Gastrocnemius medialis (tissue), 4 donors: ENCODE results near the gene TMEM221. TPM values are rescaled to one million over a fixed set of nuclear protein-coding genes. Genes with fewer than 3 reads are reported as not detected.
A peak's percentile ranks its signal among the peaks of the same experiment; 100 is the strongest.

Source experiments
- ATAC-seq, 2 donors: fragments of 150-250 bp; one replicate each; pipeline ENCODE4 v1.9.1; 2016
- DNase-seq, 2 donors: peaks; one replicate each; pipeline ENCODE4 v3.0.0-alpha.2; 2019
- H3K27ac ChIP-seq, 4 donors: fragments of 200-600 bp; sonication (generic); 1 replicate in 1 of 4; 2 replicates in 3 of 4; pipeline ENCODE4 v1.5.1; 2016 to 2018; ENCODE audit warnings: mild to moderate bottlenecking in 2 of 4, moderate library complexity in 1 of 4
- H3K27me3 ChIP-seq, 3 donors: fragments of 200-600 bp; sonication (generic) in 2 of 3; 1 replicate in 1 of 3; 2 replicates in 2 of 3; pipeline versions ENCODE4 v1.5.1 to v1.6.0; 2016 to 2019; ENCODE audit warnings: mild to moderate bottlenecking in 1 of 3, moderate library complexity in 1 of 3
- H3K36me3 ChIP-seq, 2 donors: fragments of 200-600 bp; sonication (generic) in 1 of 2; one replicate each; pipeline ENCODE4 v1.5.1; 2017 to 2018
- H3K4me1 ChIP-seq, 2 donors: fragments of 200-600 bp; sonication (generic) in 1 of 2; one replicate each; pipeline ENCODE4 v1.5.1; 2016 to 2017; ENCODE audit warnings: mild to moderate bottlenecking in 2 of 2
- H3K4me3 ChIP-seq, 4 donors: fragments of 200-600 bp; sonication (generic) in 3 of 4; 1 replicate in 1 of 4; 2 replicates in 3 of 4; pipeline ENCODE4 v1.5.1; 2016 to 2019; ENCODE audit warnings: mild to moderate bottlenecking in 2 of 4
- H3K9me3 ChIP-seq, 3 donors: fragments of 200-600 bp; sonication (generic) in 2 of 3; 1 replicate in 1 of 3; 2 replicates in 2 of 3; pipeline ENCODE4 v1.5.1; 2016 to 2019
- POLR2A ChIP-seq, 2 donors: fragments of 450-650 bp; IDR thresholded peaks; one replicate each; pipeline ENCODE4 v1.6.1; 2017; ENCODE audit warnings: antibody characterized with exemption in 2 of 2, mild to moderate bottlenecking in 2 of 2, moderate library complexity in 2 of 2
- in situ Hi-C, 4 donors: fragments of 200-750 bp; cut with MboI; loops; one replicate each; pipeline versions ENCODE4 v1.15.0 to v1.8.0; 2017; ENCODE audit warnings: low sequenced_read_pairs in 4 of 4
- intact Hi-C: fragments of 100-400 bp; cut with DNase I; formaldehyde crosslinking; loops from one replicate; pipeline ENCODE4 v1.15.1; 2023; ENCODE audit warnings: low total_unique reads
- total RNA-seq, 4 donors: library from RNA; depleted of rRNA; stranded (reverse); fragments of >200 nt; gene quantifications; one replicate each; pipeline versions ENCODE4 v1.1.0 to v1.2.3, GENCODE V29; 2016
- TF ChIP-seq, protein P1 (sequence below), 5 experiments: fragments of 450-650 bp in 3 of 5; fragments of 200-600 bp in 2 of 5; sonication (generic) in 2 of 5; IDR thresholded peaks in 4 of 5; conservative IDR thresholded peaks in 1 of 5; 1 replicate in 4 of 5; 2 replicates in 1 of 5; pipeline ENCODE4 v1.5.1; 2016 to 2019; ENCODE audit warnings: antibody characterized with exemption in 5 of 5, mild to moderate bottlenecking in 3 of 5, moderate library complexity in 3 of 5

TMEM221 gene
- total RNA-seq, 4 donors from 2014 or later = not detected

DNA sequence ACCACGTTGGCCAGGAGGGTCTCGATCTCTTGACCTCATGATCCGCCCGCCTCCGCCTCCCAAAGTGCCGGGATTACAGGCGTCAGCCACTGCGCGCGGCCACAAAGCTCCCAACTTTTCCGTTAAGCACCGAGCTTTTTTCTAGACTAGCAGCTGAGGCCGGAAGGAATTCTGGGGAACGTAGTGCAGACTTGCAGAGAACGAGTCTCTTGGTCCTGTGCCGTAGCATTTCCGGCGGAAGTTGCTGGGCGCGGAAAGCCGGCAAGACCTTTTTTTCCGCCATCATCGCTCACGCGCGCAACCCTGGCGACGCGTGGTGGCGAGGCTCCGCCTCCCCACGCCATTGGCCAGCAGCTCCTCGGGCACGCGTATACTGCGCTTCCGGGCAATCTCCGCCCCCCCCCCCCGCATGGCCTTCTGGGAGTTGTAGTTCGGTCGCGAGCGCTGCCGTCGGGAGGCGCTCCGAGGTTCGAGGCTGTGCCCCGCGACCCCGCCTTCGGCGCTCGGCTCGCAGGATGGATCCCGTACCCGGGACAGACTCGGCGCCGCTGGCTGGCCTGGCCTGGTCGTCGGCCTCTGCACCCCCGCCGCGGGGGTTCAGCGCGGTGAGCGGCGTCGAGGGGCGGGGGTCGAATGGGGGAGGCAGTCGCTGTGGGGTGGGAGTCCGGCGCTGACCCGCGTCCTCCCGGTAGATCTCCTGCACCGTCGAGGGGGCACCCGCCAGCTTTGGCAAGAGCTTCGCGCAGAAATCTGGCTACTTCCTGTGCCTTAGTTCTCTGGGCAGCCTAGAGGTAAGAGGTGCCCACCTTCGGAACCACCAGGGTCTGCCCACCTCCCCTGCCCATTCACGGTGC, 28.6 kb downstream of the TMEM221 start, which contains the start of gene MVB12A:
Gene MVB12A, plus strand, starts transcription at position 427 of the 854 bp plus-strand sequence. Its CDS starts 89 bp downstream, at position 516.
- peak; percentile 95 to 97 for DNase-seq
- ATAC-seq = peak; percentile 99 to 100
- in situ Hi-C loops (no loop called here), intact Hi-C loops (loop anchor here (1.0 to 5.0 kb wide), 2 partner anchors 47 to 83 kb away; partner anchors contain the start of gene GTPBP3)
- H3K36me3 ChIP-seq = peaks cover 0 to 5% of the 10 kb centered on the region in 2 donors
- peak within 1 kb of the TSS; percentile 71 to 85 (median 82) for H3K27ac ChIP-seq
- H3K27me3 ChIP-seq = peaks cover 0 to under 1% (median under 1%) of the 10 kb centered on the region in 3 donors
- H3K4me1 ChIP-seq = peaks cover 11% of the 10 kb centered on the region in 2 donors
- no peaks in the 10 kb centered on the region for H3K9me3 ChIP-seq
- H3K4me3 ChIP-seq = peak within 1 kb of the TSS; percentile 73 to 99 (median 86)
- peak in 1 of 2 donors; percentile 45 for TF ChIP-seq POLR2A (IDR thresholded peaks at IDR 0.05)
- TF ChIP-seq, protein P1, sequence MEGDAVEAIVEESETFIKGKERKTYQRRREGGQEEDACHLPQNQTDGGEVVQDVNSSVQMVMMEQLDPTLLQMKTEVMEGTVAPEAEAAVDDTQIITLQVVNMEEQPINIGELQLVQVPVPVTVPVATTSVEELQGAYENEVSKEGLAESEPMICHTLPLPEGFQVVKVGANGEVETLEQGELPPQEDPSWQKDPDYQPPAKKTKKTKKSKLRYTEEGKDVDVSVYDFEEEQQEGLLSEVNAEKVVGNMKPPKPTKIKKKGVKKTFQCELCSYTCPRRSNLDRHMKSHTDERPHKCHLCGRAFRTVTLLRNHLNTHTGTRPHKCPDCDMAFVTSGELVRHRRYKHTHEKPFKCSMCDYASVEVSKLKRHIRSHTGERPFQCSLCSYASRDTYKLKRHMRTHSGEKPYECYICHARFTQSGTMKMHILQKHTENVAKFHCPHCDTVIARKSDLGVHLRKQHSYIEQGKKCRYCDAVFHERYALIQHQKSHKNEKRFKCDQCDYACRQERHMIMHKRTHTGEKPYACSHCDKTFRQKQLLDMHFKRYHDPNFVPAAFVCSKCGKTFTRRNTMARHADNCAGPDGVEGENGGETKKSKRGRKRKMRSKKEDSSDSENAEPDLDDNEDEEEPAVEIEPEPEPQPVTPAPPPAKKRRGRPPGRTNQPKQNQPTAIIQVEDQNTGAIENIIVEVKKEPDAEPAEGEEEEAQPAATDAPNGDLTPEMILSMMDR (IDR thresholded peaks at IDR 0.05 in 4 of 5, conservative IDR thresholded peaks at IDR 0.05 in 1 of 5) = peak in 1 of 5 experiments; percentile 7

DNA sequence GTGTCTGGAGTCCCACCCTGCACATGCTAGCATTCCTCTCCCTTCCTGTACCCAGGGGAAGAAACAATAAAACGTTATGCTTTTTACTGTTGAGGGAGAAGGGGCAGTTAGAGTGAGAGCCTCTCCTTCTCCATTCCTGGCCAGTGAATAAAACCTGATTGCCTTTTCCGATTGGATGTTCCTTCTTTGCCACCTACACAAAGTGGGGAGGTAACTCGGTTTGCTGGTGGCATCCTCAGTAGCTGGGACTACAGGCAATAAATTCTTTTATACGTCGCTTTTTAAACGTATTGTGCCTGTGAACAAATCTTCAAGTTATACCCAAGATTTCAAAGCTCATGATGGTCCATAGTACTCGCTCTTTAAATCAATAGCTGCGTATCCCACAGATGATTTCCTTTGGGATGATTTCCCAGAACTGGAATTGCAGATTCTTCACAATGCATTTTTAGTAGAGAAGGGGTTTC, 29.3 kb downstream of the TMEM221 start:
- no peak for TF ChIP-seq POLR2A (IDR thresholded peaks at IDR 0.05)
- TF ChIP-seq, protein P1 (IDR thresholded peaks at IDR 0.05 in 4 of 5, conservative IDR thresholded peaks at IDR 0.05 in 1 of 5) = no peak
- Histone ChIP-seq H3K27me3 (peaks cover 3 to 5% (median 3%) of the 10 kb centered on the region in 3 donors), H3K9me3 (no peaks in the 10 kb centered on the region), H3K27ac (peak overlapping the region; percentile 71 to 85 (median 82)), H3K4me1 (peaks cover 11% of the 10 kb centered on the region in 2 donors), H3K36me3 (peaks cover 0 to 5% of the 10 kb centered on the region in 2 donors), H3K4me3 (peak overlapping the region; percentile 53 to 96 (median 74))
- intact Hi-C loops (loop anchor here (1.0 kb wide), 1 partner anchor 82 kb away; the partner anchor contains the start of gene GTPBP3), in situ Hi-C loops (no loop called here)
- DNase-seq (no peak), ATAC-seq (no peak)

DNA sequence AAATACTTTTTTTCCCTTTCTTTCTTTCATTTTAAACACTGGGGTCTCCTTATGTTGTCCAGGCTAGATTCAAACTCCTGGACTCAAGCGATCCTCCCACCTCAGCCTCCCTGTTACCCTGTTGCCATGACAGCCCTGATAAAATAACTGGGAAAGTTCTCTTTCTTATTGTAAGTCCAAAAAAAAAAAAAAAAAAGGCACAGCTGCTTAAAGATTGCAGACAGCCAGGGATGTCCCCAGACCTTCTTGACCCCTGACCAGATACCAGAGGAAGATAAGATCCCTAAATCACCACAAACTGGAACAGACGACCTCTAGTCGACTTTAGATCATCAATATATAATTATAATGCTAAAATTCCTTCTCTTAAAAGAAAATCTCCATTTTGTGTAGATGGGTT, 29.8 kb downstream of the TMEM221 start:
- H3K4me1 ChIP-seq = peaks cover 11% of the 10 kb centered on the region in 2 donors
- no peaks in the 10 kb centered on the region for H3K9me3 ChIP-seq
- peaks cover 6 to 7% (median 7%) of the 10 kb centered on the region in 3 donors for H3K27me3 ChIP-seq
- peak overlapping the region in 1 of 4 donors; percentile 76 for H3K4me3 ChIP-seq
- intact Hi-C loops = loop anchor here (1.0 kb wide), 1 partner anchor 81 kb away; the partner anchor contains the start of gene GTPBP3
- in situ Hi-C loops = no loop called here
- H3K27ac ChIP-seq = peak overlapping the region in 2 of 4 donors; percentile 71 to 83
- DNase-seq (no peak), ATAC-seq (no peak)
- H3K36me3 ChIP-seq = peaks cover 0 to 4% of the 10 kb centered on the region in 2 donors
- TF ChIP-seq POLR2A (IDR thresholded peaks at IDR 0.05) = no peak

DNA sequence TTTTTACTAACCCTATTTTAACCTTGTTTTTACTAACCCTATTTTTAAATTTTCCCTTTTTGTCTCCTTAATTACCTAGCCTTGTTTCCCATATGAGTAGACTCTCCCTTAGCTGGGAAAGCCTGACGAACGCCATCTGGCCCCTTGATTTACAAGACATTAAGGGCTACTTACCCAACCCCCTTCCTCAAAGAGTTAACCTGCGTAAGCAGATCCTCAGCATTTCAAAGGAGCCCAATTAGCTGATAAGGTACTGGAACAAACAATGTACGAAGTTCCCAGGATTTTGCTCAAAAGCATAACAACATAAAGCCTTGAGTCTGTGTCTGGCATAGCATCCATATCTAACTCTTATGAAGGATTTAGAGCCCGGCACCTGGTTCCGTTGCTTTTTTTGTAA, 33.3 kb downstream of the TMEM221 start:
- Histone ChIP-seq H3K4me3 (no peak overlapping the region), H3K36me3 (no peaks in the 10 kb centered on the region), H3K27me3 (peaks cover 7 to 22% (median 13%) of the 10 kb centered on the region in 3 donors), H3K9me3 (no peaks in the 10 kb centered on the region), H3K27ac (no peak overlapping the region), H3K4me1 (peaks cover 4 to 5% of the 10 kb centered on the region in 2 donors)
- intact Hi-C loops = no loop called here
- in situ Hi-C loops = no loop called here
- TF ChIP-seq, protein P1 (IDR thresholded peaks at IDR 0.05 in 4 of 5, conservative IDR thresholded peaks at IDR 0.05 in 1 of 5) = no peak
- TF ChIP-seq POLR2A (IDR thresholded peaks at IDR 0.05) = no peak
- no peak for ATAC-seq
- no peak for DNase-seq

DNA sequence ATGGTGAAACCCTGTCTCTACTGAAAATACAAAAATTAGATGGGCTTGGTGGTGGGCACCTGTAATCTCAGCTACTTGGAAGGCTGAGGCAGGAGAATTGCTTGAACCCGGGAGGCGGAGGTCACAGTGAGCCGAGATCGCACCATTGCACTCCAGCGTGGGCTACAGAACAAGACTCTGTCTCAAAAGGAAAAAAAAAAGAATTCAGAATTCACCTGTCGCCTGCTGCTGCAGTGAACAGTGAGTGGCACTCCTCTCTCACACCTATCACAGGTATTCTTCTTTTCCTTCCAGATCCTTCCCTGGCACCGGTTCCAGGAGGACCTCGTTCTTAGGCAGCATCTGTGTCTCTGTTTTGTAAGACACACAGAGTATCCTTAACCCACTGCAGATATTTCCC, 34.4 kb downstream of the TMEM221 start:
- ATAC-seq (no peak), DNase-seq (no peak)
- intact Hi-C loops (no loop called here), in situ Hi-C loops (no loop called here)
- no peaks in the 10 kb centered on the region for H3K9me3 ChIP-seq
- H3K36me3 ChIP-seq = no peaks in the 10 kb centered on the region
- H3K27me3 ChIP-seq = peaks cover 7 to 22% (median 13%) of the 10 kb centered on the region in 3 donors
- H3K4me3 ChIP-seq = no peak overlapping the region
- H3K4me1 ChIP-seq = peaks cover 2 to 3% of the 10 kb centered on the region in 2 donors
- no peak for TF ChIP-seq POLR2A (IDR thresholded peaks at IDR 0.05)
- TF ChIP-seq, protein P1 (IDR thresholded peaks at IDR 0.05 in 4 of 5, conservative IDR thresholded peaks at IDR 0.05 in 1 of 5) = no peak
- H3K27ac ChIP-seq = no peak overlapping the region
